WI38 (cell line): ENCODE data around the gene ERGIC1.

Experiments used
- H3K4me3 ChIP-seq: 2 replicates; pipeline ENCODE4 v1.5.1; 2011; ENCODE audit warnings: low read depth, mild to moderate bottlenecking, control low read depth, low read length
- TF ChIP-seq, protein P1 (sequence below): IDR thresholded peaks from 2 replicates; pipeline ENCODE4 v1.5.1; 2012; ENCODE audit warnings: low read depth, mild to moderate bottlenecking, control low read depth, low read length

Gene ERGIC1

DNA sequence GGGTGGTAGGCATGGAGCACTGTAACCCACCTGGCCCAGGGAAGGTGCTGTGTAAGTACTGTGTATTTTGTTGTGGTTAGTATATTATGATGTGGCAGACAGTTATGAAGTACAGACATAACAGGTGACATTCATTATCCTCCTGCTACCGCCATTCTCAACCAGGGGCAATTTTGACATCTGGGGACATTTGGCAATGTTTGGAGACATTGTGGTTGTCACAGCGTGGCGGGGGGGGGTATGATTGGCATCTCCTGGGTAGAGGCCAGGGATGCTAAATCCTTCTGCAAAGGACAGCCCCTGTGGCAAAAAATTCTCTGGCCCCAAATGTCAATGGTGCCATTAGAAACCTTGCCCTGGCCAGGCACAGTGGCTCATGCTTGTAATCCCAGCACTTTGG is 115.4 kb downstream of the ERGIC1 start:
- TF ChIP-seq, protein P1, sequence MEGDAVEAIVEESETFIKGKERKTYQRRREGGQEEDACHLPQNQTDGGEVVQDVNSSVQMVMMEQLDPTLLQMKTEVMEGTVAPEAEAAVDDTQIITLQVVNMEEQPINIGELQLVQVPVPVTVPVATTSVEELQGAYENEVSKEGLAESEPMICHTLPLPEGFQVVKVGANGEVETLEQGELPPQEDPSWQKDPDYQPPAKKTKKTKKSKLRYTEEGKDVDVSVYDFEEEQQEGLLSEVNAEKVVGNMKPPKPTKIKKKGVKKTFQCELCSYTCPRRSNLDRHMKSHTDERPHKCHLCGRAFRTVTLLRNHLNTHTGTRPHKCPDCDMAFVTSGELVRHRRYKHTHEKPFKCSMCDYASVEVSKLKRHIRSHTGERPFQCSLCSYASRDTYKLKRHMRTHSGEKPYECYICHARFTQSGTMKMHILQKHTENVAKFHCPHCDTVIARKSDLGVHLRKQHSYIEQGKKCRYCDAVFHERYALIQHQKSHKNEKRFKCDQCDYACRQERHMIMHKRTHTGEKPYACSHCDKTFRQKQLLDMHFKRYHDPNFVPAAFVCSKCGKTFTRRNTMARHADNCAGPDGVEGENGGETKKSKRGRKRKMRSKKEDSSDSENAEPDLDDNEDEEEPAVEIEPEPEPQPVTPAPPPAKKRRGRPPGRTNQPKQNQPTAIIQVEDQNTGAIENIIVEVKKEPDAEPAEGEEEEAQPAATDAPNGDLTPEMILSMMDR = no peak
- H3K4me3 ChIP-seq = no peak overlapping the region

DNA sequence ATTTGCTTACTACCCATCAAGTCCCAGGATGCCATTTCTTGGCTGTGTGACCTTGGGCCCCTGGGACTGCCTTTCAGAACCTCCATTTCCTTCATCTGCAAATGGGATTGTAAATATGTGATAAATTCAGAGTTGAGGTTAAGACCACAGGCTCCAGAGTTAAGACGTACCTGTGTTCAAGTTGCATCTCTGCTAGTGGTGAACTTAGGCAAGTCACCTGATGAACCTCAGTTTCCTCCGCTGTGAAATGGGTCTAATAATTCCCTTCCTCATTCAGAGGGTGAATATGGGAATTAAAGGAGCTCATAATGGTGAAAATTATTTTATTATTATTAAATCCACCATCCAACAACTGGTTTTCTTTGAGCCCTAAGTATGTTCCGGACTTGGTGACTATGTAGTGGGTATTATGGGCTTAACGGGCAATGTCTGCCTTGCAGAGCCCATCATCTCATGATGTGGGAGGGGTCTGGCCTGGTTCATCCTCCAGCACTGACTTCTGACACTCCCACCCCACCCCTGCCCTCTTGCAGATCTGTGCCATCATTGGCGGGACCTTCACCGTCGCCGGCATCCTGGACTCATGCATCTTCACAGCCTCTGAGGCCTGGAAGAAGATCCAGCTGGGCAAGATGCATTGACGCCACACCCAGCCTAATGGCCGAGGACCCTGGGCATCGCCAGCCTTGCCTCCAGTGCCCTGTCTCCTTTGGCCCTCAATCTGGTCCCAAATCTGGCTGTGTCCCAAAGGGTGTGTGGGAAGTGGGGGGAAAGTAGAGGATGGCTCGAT is 116.3 kb downstream of the ERGIC1 start:
- TF ChIP-seq, protein P1 = no peak
- H3K4me3 ChIP-seq = no peak overlapping the region

DNA sequence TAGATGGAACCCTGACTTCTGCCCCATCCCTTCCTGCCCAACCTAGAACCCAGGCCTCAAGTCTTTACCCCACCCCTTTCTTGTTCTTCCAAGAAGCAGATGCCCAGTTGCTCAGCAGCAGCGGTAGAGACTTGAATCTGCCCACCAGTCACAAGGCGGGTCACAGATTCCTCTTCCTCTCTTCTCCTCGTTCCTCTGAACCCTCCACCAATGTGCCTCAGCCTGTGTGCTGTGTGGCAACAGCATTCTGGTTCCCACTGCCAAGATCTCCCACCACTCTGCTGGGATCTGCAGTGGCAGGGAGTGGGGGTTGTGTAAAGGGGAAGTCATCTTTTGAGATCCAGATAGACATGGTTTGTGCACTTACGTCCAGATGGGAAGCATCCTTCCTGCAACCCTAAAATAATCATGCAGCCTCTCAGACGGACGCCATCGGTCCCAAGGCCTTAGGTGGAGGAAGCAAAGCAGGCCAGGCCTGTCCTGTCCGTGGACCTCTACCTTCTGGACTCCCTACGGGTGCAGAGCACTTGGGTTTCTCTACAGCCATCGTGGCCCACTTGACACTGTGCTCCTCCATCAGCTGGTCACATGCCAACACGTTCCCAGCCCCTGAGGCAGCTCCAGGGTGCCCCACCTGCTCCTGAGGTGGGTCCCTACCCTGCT is 117.5 kb downstream of the ERGIC1 start:
- TF ChIP-seq, protein P1 = no peak
- no peak overlapping the region for H3K4me3 ChIP-seq

DNA sequence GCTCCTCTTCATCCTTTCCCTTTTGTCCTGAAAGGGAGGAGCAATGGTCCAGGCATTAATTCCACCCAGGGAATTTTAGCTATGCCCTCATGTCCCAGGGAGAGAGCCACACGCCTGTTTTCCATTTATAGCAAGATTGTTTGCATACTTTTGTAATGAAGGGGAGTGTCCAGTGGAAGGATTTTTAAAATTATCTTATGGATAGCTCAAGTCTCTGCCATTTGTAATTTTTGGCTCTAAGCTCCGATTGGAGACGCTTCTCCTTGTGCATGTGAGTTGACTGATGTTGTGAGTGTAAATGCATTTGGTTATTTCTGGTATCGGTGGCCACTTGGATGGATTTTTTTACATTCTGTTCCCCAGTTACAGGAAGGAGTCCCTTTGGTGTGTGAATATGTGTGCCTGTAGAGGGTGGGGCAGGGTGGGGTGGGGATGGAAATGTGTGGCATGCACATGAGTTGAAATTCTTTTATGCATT is 118.0 kb downstream of the ERGIC1 start:
- no peak overlapping the region for H3K4me3 ChIP-seq
- TF ChIP-seq, protein P1 = no peak

DNA sequence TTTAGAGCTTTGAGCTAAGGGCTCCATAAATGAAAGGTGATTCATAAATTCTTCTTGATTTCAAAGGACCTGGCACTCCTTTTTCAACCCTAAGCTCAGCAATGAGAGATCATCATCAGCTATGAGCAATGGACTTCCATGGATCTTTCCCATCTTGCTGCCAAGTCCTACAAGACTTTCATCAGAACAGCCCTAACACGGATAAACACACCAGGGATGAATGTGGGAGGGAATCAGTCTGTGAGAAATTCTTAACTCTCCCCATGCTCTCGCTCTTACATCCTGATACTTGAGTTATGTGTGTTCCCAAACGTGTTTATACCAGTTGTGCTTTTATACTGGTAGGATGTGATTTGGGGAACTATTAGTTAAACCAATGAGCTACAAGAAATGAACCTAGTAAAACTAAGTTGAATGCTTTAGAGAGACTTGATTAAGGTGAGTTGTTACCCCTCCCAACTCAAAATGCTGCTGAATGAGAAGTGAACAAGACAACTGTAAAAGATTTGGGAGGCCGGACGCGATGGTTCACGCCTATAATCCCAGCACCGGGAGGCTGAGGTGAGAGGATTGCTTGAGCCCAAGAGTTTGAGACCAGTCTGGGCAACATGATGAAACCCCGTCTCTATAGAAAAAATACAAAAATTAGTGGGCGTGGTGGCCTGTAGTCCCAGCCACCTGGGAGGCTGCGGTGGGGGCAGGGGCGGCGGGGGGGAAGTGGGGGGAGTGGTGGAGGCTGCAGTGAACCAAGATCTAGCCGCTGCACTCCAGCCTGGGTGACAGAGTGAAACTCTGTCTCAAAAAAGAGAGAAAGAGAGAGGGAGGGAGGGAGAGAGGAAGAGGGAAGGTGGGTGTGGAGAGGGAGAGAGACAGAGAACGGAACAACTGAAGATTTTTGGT is 120.0 kb downstream of the ERGIC1 start:
- TF ChIP-seq, protein P1 = no peak
- no peak overlapping the region for H3K4me3 ChIP-seq

DNA sequence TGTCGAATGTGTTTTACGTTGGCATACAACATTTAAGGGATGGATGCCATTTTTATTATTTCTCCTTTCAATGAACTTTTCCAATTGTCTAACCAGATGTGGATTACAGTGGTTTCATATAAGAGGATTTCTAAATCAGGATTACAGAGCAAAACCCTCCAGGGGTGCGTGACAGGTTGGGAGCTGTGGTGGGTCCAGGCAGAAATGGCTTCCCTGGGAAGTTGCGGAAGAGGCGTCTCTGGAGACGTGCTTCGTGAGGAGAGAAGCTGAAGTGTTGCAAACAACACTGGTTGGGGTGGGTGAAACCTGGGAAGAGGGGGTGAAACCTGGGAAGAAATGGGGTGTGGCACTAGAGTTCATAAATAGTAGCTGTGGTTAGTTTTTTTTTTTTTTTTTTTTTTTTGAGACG is 120.7 kb downstream of the ERGIC1 start:
- no peak overlapping the region for H3K4me3 ChIP-seq
- TF ChIP-seq, protein P1 = no peak
